ENCODE results near the gene FAM3D.
"Not testable (repeated sequence)": the region's sequence is repeated elsewhere in the genome, so short reads cannot be mapped to it uniquely, and the experiment has no call there.

FAM3D gene

DNA sequence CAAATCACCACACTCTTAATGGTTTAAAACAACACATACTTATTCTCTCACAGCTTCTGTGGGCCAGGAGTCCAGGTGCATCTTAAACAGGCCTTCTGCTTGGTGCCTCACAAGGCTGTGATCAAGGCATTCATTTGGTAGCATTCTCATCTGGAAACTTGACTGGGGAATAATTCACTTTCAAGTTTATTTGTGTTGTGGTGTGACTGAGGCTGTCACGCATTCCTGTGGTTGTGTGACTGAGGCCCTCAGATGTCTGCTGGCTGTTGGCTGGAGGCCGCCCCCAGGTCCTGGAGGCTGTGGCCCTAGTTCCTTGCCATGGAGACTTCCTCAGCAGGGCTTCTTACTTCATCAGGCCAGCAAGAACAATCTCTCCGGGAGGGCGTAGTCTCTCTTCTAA lies 16.9 kb upstream of the FAM3D start:
- DNase-seq (ENCODE audit: low read depth in 2 of 2) = no peak

DNA sequence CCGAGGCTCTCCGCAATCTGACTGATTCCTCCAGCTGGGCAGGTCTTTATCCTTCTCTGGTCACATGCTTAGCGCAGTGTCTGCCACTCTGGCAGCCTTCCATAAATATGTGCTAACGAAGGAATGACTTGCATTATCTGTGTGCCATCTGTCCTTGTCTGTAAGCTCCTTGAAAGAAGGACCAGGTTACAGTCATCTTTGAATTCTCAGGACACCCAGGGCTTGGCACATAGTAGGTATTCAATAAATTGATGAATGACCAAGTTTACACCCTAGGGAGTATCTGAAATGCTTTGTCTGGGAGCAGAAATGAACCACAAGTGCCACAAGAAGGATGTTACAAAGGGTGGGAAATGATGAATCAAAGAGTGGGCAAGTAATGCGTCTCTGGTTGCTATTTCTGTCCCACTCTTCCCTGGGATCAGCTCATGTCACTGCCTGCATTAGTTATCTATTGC lies 16.5 kb upstream of the FAM3D start:
- DNase-seq (ENCODE audit: low read depth in 2 of 2) = no peak

DNA sequence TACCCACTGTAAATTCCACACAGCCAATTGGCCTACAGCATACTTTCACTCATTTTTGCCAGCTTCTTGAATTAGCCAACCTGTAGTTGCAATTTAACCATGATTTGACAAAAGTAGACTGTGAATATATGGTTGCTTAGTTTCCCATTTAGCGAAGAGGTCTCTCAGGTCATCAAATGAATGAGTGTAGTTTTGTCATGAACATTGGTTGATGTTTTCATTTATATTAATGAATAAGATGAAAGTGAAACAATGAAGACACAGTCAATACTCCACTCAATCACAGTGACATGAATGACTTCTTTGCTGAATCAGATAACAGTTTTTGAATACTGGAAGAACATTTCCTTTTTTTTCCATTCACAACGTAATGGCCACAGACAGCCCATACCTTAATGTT lies 15.3 kb upstream of the FAM3D start:
- DNase-seq (ENCODE audit: low read depth in 2 of 2) = no peak

DNA sequence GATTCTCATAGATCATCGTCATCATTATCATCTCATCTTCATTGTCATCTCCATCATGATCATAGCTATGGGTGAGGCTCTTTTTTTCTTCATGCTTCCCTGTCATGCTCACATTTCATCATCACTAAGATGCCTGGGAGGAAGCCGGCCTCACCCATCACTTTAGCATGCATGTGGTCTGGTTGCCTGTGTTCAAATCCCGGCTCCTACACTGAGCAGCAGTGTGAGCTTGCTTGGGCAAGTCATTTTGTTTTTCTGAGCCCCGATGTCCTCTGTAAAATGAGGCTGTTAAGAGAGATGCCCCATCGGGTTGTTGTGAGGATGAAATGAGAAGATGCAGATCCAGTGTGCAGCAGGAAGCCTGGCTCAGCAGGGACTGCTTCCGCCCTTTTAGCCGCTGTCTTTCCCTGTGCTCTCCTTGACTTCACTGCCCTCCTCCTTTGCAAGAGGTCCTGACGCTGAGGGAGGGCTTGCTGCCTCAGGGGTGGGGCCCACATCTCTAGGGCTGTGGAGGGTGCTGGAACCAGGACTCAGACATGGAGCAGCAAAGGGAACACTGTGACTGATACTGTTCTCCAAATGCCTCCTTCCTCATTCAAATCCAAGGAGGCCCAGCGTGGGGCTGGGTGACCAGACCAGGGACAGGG lies 14.4 kb upstream of the FAM3D start:
- no peak for DNase-seq (ENCODE audit: low read depth in 2 of 2)

DNA sequence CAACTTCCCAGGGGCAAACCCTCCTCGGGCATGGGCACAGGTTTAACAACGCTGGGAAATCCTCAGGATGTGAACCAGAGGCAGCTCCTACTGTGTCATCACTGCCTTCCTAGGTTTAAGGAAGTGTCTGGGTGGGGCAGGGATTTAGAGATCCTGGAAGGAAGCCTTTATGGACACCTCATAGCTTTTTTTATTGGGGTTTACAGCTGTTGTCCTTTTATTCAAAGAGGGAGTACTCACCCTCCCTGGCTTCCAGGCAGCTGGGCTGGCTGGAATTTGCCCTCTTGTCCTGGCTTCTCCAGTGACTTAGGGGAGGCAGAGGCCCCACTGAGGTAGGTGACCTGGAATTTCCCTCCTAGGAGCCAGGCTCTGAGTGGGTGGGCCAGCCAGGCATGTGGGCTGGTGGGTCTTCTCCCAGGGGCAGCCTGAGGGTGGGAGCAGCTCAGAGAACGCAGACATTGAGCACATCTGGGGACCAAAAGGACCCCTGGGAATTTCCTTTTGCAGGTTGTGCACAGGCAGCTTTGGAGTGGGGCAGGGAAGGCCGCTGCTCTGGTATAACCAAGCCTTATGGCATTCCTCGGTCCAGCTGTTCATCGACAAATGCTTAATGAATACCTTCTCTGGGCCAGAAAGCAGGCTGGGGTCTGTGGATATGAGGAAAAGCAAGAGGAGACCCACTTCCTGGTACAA lies 13.5 kb upstream of the FAM3D start:
- no peak for DNase-seq (ENCODE audit: low read depth in 2 of 2)

DNA sequence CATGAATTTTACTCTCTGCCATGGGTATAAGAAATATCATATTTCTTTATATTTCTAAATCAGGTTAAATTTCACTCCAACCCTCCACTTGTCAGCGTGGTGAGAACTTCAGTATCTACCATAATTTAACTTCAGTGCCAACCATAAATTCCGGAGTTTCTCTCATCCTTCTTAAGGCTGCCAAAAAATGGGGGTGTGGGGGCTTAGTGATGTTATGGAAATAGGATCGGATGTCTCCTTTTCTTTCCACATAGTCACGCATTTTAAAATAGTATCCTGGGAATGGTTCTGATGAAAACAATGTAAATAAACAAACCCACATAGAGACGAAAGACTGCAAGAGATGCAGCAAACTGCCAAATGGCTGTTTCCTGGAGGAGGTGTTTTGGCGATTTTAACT lies 12.9 kb upstream of the FAM3D start:
- DNase-seq (ENCODE audit: low read depth in 2 of 2) = no peak

DNA sequence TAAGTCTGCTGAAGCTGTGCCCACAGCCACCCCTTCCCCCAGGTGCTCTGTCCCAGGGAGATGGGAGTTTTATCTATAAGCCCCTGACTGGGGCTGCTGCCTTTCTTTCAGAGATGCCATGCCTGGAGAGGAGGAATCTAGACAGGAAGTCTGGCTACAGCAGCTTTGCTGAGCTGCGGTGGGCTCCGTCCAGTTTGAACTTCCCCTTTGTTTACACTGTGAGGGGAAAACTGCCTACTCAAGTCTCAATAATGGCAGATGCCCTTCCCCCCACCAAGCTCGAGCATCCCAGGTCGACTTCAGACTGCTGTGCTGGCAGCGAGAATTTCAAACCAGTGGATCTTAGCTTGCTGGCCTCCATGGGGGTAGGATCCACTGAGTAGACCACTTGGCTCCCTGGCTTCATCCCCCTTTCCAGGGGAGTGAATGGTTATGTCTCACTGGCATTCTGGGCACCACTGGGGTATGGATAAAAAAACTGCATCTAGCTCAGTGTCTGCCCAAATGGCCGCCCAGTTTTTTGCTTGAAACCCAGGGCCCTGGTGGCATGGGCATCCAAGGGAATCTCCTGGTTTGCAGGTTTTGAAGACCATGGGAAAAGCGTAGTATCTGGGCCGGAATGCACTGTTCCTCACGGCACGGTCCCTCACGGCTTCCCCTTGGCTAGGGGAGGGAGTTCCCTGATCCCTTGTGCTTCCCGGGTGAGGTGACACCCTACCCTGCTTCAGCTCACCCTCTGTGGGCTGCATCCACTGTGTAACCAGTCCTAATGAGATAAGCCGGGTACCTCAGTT lies 11.8 kb upstream of the FAM3D start:
- not testable (repeated sequence) for DNase-seq (ENCODE audit: low read depth in 2 of 2)

DNA sequence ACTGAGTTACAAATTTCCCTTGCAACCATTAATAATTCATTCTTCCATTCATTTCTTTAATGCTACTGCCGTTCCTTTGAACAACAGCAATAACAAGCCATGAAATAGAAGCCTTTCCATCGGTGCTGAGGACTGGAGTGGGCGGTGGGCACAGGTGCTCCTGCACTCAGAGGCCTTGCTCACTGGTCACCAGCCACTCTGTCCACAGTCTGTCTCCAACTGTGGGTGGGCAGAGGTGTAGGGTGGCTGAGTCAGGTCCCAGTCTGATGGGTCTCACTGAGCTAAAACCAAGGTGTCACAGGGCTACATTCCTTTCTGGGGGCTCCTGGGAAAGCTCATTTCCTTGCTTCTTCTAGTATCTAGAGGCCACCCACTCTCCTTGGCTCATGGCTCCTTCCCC lies 6.3 kb upstream of the FAM3D start:
- no peak for DNase-seq (ENCODE audit: low read depth in 2 of 2)

DNA sequence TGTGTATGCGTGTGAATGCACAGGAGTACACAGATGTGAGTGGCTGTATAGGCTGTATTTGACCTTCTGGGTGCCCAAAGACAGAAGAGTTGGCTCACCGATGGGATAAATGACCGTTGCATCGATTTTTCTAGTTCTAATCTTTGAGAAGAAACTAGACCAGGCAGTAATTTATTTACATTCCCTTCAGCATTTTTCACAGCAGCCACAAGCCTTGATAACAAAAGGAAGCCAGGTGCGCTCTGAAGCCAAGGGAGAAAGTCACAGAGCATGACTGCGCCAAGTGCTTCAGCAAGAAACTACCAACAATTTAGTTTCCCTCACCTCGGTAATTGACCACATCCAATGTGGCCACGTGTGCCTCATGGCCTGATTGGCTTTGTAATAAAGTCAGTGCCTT lies 5.9 kb upstream of the FAM3D start:
- DNase-seq (ENCODE audit: low read depth in 2 of 2) = no peak

DNA sequence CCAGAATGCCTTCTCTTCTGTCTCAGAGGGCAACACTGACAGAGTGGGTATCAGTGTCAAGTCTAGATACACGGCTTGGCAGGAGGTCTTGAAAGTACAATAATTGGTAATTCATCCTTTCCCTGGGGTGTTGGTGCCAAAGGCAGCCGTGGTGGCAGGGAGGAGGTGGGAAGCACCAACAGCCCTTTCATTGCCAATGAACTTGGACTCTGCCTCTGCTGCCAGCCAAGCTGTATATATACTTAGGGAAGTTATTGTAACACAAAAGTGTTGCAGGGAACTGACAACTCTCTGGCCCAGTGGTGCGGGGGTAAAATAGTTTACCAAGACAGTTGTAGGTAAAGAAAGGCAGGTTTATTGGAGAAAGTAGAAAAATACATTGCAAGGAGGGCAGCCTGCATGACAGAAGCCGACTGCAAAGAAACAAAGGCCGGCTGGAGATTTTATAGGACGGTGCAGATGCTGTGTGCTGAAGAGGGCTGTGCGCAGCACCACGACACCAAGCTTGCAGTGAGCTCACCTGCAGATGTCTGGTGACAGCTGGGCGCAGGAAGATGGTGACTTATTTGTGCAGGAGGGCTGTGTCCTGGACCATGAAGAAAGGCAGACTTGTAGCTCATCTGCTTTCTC lies 4.0 kb upstream of the FAM3D start:
- DNase-seq (ENCODE audit: low read depth in 2 of 2) = no peak

DNA sequence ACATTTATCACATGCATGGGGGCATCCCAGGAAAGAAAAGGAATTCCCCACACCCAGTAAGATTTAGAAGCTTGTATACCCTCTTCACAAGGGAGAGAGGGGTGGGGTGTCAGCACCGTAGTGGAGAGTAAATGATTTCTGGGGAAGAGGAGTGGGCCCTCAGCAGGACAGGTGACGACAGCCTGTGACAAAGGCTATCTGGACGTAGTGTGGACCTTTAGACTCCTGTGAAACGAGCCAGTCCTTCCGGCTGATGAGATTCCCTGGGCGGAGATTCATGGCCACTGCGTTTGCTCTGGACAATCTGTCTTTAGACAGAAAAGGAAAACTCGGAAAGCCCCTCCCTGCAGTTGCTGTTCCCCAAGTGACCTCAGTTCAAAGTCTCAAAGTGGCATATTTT lies 1.7 kb upstream of the FAM3D start:
- DNase-seq (ENCODE audit: low read depth in 2 of 2) = no peak

DNA sequence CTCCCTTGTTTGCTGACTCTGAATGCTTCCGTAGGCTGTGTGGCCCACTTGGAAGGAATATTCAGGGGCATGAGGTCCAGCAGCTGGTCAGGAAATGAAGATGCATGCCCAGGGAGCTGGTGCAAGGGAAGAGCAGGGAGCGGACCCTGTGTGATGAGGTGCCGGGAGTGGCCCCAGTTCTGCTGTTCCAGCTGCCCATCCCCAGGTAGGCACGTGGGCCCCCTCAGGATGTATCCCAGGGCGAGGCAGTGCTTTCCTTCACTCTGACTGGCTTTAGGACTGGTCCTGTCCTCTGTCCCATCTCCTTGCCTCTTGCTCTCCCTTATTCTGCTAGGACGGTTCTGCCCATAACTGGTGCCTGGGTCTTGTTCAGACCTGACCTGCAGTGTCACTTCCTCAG lies 1.1 kb upstream of the FAM3D start:
- DNase-seq (ENCODE audit: low read depth in 2 of 2) = no peak

DNA sequence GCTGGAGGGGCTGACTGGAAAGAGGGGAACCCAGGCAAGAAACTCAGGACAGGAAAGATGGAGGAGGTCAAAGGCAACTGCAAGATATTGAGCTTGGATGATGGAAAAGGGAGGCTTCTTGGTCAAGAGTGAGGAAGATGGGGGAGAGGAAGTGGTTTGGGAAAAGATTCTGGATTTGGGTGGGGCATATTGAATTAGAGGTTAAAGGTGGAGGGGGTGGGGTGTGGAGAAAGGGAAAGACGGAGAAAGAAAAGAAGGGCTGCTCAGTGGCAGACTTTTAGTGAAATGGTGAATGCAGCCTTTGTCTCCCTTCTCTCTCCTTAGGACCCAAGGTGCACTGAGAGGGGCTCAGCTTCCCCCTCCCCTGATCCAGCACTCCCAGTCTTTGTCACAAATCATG lies 655 bp upstream of the FAM3D start:
- DNase-seq (ENCODE audit: low read depth in 2 of 2) = no peak

DNA sequence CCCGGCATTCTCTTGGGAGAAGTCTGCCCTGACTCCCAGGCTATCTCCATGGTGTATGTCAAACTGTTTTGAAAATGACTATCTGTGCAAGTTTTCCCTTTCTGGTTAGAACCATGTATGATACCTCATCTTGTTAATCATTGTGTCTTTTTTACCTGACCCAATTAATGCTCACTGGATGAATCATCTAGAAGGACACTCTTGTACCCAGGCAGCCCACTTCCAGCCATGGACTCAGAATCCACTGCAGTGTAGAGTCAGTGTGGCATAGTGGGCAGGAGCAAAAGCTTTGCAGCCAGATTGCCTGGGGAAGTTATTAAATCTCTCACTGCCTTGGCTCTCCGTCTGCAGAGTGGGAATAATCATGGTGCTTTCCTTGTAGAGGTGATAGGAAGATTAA lies 1.2 kb downstream of the FAM3D start:
- DNase-seq (ENCODE audit: low read depth in 2 of 2) = no peak

DNA sequence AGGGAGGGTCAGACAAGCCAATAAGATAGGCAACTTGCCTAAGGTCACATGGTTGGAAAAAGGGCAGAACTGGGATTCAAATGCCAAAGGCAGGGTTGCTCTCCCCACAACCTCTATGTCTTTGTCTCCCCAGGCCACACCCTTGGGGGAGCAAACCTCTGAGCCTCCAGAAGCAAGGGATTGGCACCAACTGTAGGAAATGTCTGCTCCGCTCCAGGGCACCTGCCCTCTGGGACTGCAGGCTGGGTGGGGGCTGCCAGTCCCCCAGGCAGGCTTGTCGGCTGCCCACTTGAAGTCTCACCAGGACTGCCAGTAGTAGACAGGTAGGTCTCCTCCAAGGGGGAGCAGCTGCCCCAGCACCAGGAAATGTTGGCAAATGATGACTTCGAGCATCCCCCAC lies 2.0 kb downstream of the FAM3D start:
- no peak for DNase-seq (ENCODE audit: low read depth in 2 of 2)

DNA sequence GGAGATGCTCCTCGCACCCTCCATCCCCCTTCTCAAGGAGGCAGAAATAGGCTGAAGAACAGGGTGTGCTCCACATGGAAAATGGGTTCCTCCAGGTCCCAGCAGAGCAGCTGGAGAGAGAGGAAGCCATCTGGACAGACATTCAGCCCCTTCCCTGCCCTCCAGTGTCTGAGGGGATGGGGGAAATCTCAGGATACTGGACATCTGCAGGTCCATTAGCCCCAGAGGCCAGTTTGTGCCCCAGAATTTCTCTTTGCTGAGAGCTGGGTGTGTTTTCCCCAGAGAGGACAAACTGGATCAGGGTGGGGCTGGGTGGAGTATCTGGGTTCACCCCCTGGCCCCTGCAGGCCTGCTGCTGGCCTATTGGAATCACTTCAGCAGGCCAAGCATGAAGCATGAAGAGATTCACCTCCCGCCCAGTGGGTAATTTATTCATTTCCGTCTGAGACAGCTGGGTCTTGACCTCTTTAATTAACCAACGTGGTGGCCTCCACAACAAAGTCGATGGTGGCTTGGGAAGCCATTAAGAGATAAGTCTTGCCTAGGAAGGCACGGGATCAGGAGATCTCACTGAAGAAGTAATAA lies 4.6 kb downstream of the FAM3D start:
- DNase-seq (ENCODE audit: low read depth in 2 of 2) = no peak

DNA sequence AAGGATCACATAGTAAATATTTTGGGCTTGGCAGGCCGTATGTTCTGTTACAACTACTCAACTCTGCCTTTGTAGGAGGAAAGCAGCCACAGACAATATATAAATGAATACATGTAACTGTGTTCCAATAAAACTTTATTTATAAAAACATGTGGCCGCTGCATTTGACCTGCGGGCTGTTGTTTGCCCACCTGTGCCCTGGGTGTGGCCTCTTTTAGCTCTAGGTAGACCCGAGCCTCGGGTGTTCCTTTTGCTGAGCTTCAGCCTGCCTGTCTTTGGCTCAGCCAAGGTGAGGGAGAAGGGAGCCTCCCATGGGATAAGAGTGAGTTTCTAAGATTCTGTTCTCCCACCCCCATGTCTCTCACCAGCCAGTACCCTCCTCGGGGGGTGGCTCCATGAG lies 5.6 kb downstream of the FAM3D start:
- no peak for DNase-seq (ENCODE audit: low read depth in 2 of 2)

DNA sequence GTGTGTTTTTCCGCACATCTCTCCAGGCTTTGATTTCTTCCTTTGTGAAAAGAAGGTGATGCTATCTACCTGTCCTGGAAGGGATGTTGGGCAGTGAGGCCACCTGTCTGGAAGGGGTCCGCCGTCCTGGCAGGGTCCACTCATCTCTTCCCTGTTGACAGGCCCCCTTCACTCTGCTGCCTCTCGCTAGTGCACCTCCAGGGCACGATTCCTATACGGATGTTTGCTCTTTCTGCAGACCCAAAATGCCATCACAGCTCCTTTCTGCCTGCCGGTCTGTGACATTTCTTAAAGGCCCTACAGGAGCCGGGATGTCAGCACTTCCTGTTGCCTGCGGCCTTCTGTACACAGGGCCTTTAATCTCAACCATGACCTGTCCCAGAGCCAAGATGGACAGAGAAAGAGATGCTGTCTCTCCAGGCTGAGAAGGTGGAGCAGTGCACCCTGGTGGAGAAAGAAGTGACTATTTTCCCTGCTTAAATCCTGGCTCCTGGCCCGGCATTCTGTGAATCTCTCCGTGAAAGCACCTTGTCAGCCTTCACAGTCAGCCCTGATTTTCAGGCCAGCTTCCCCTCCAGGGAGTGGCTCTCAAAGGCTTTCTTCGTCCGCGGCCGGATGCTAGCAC lies 7.4 kb downstream of the FAM3D start:
- no peak for DNase-seq (ENCODE audit: low read depth in 2 of 2)

DNA sequence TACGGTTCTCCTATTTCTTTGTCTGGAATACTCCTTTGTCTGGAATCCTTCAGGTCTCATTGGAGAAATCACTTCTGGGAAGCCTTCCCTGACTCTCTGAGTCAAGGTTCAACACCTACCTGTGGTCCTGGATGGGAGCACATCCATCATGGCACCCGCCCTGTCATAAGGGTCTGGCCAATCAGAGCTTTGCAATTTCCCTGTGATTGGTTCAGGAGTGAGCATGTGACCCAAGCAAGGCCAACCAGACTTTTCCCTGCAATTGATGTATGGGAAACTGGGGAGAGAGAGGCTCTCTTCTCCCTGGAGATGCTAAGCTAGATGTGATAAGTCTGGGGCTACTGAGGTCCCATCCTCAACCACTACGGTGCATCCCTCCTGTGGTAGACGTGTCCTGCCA lies 8.1 kb downstream of the FAM3D start:
- no peak for DNase-seq (ENCODE audit: low read depth in 2 of 2)

DNA sequence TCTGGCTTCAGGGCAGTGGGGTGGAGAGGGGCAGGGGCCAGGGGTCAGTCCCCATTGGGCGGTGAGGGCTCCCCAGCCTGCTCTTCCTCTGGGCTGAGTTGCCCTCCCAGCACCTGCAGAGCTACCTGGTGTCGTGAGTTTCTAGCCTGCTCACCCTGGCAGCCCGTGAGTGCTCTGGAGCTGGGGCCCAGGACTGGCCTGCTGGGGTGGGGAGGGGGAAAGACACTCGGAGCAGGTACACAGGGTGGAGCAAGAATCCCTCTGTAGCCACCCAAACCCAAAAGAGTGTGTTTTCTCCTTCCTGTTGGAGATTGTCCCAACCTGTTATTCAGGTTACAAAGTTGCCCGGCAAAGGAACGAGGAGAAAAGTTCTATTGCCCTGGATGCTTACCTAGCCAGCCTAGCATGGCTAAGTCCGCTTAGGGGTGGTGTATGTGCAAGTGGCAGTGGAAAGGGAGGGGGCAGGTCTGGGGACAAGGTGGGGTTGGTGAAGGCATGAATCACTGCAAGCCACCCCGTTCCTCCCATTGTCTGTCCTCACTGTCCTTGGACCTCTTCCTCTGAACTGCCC lies 8.9 kb downstream of the FAM3D start:
- DNase-seq (ENCODE audit: low read depth in 2 of 2) = no peak

DNA sequence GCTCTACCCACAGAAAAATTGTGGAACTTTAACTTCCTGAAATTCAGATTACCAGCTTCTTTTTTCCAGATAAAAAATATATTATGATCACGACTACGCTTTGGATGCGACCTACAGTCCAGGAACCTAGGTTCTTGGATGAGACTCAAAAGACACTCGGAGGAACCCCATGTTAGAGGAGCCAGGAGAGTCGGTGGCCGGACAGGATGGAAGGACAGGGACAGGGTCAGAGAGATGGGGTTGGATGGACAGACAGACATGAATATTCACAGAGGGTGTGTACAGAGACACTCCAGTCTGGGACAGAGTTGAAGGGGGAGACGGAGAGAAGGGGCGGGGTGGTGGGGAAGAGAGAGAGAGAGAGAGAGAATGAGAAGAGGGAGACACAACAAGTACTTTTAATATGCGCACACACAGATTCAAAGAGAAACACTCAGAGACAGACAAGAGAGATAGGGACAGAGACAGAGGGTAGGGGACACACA lies 9.5 kb downstream of the FAM3D start:
- DNase-seq (ENCODE audit: low read depth in 2 of 2) = no peak
